Spleen (tissue), 7 donors: Measurements from ENCODE around the gene PLA2G15.
"Not testable (repeated sequence)": the region's sequence is repeated elsewhere in the genome, so short reads cannot be mapped to it uniquely, and the experiment has no call there.

Source experiments
- CTCF ChIP-seq, 11 experiments: fragments of 200-600 bp in 7 of 11; fragments of 450-650 bp in 4 of 11; sonication (generic) in 4 of 11; IDR thresholded peaks in 8 of 11; conservative IDR thresholded peaks in 3 of 11; 1 replicate in 7 of 11; 2 replicates in 4 of 11; pipeline versions ENCODE4 v1.4.0 to v1.8.0; 2016 to 2021; ENCODE audit warnings: antibody characterized with exemption in 11 of 11, inconsistent platforms in 4 of 11, mild to moderate bottlenecking in 1 of 11
- POLR2A ChIP-seq, 3 donors: fragments of 450-650 bp; IDR thresholded peaks; one replicate each; pipeline ENCODE4 v1.5.1; 2017; ENCODE audit warnings: antibody characterized with exemption in 3 of 3, mild to moderate bottlenecking in 1 of 3
- POLR2AphosphoS5 ChIP-seq, 3 donors: sonication (generic); formaldehyde crosslinking; IDR thresholded peaks; one replicate each; pipeline ENCODE4 v1.5.1; 2017; ENCODE audit warnings: antibody characterized with exemption in 3 of 3
- donor health status: DM: no; HTN: no; CAD: no; lungs with moderate emphysema.
- donor health status: DM: no; HTN: no; CAD: no.
- donor health status: DM: no; HTN: no; CAD: no.

- not testable (repeated sequence) for TF ChIP-seq CTCF (IDR thresholded peaks at IDR 0.05 in 8 of 11, conservative IDR thresholded peaks at IDR 0.05 in 3 of 11); POLR2AphosphoS5 (IDR thresholded peaks at IDR 0.05); POLR2A (IDR thresholded peaks at IDR 0.05)
These were observed 43.6 kb downstream of the PLA2G15 start for GRCh38 chr16:68288796-68289195.
